Measurements from ENCODE around the gene XPR1. TPM values are rescaled to one million over a fixed set of nuclear protein-coding genes. Genes with fewer than 3 reads are reported as not detected.
A peak's percentile ranks its signal among the peaks of the same experiment; 100 is the strongest.

The XPR1 gene
- total and polyA plus RNA-seq, 8 donors: 3.4 to 25.3 (median 13.7) TPM

GRCh38 chr1:180928331-180929230, 296.8 kb downstream of the XPR1 start:
- 82 to 84% methylated on average over 17 of the region's 17 CpGs for WGBS, 2 donors
- Histone ChIP-seq H3K27me3 (no peaks in the 10 kb centered on the region), H3K36me3 (no peaks in the 10 kb centered on the region), H3K4me1 (no peaks in the 10 kb centered on the region), H3K9me3 (no peaks in the 10 kb centered on the region), H3K4me3 (no peak overlapping the region), H3K27ac (no peak overlapping the region)
- FAIRE-seq: no peak
- peak in 1 of 6 donors; percentile 29 for DNase-seq
- no peak for TF ChIP-seq CTCF (IDR thresholded peaks at IDR 0.05)
- intact Hi-C loops (cut with DNase I): loop anchor here in 1 of 3 donors (10.0 kb wide), 1 partner anchor 54 kb away; no protein-coding TSS in a partner anchor
- peak in 1 of 4 donors; percentile 2 for ATAC-seq

- WGBS, 2 donors: 58 to 74% methylated on average over 3 of the region's 3 CpGs
- Histone ChIP-seq H3K36me3 (no peaks in the 10 kb centered on the region), H3K27ac (no peak overlapping the region), H3K9me3 (no peaks in the 10 kb centered on the region), H3K4me3 (no peak overlapping the region), H3K27me3 (no peaks in the 10 kb centered on the region), H3K4me1 (no peaks in the 10 kb centered on the region)
- intact Hi-C loops (cut with DNase I): loop anchor here in 1 of 3 donors (10.0 kb wide), 1 partner anchor 55 kb away; no protein-coding TSS in a partner anchor
- DNase-seq (peak in 1 of 6 donors; percentile 12), ATAC-seq (no peak), FAIRE-seq (no peak)
- no peak for TF ChIP-seq CTCF (IDR thresholded peaks at IDR 0.05)
Observed at GRCh38 chr1:180929389-180929788, 297.6 kb downstream of the XPR1 start.

DNA sequence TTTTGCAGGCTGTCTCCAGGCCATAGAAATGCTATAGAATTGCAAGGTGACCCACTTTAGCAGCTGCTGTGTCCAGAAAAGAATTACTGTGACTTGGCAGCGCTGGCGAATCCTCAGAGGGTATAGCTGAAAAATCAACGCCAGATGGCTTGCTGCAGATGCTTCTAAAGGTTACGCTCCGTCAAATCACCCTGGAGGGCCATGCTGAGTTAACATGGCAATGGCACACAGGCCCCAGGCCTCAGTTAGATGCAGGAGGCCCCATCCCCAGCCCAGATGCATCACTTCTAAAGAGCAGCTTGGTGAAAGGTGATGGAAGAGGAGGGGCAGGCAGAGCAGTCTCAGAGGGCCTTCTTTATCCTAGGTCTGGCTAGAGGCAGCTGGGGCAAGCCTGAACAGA, 298.9 kb downstream of the XPR1 start:
- DNase-seq: no peak
- ATAC-seq: no peak
- WGBS, 2 donors: 82 to 85% methylated on average over 5 of the region's 5 CpGs
- Histone ChIP-seq H3K36me3 (no peaks in the 10 kb centered on the region), H3K4me1 (no peaks in the 10 kb centered on the region), H3K4me3 (no peak overlapping the region), H3K27me3 (no peaks in the 10 kb centered on the region), H3K27ac (no peak overlapping the region), H3K9me3 (no peaks in the 10 kb centered on the region)
- FAIRE-seq: no peak
- intact Hi-C loops (cut with DNase I): no loop called here
- TF ChIP-seq CTCF (IDR thresholded peaks at IDR 0.05): no peak

GRCh38 chr1:180931529-180931928, 299.7 kb downstream of the XPR1 start:
- DNase-seq (no peak), FAIRE-seq (no peak), ATAC-seq (no peak)
- Histone ChIP-seq H3K4me3 (no peak overlapping the region), H3K4me1 (no peaks in the 10 kb centered on the region), H3K9me3 (no peaks in the 10 kb centered on the region), H3K27me3 (no peaks in the 10 kb centered on the region), H3K27ac (no peak overlapping the region), H3K36me3 (no peaks in the 10 kb centered on the region)
- no peak for TF ChIP-seq CTCF (IDR thresholded peaks at IDR 0.05)
- 80 to 82% methylated on average over 4 of the region's 4 CpGs for WGBS, 2 donors
- intact Hi-C loops (cut with DNase I): no loop called here

- no peaks in the 10 kb centered on the region for H3K36me3 ChIP-seq
- ATAC-seq: no peak
- no peak overlapping the region for H3K4me3 ChIP-seq
- 80 to 92% methylated on average over 4 of the region's 4 CpGs for WGBS, 2 donors
- no peak for FAIRE-seq
- TF ChIP-seq CTCF (IDR thresholded peaks at IDR 0.05): no peak
- intact Hi-C loops (cut with DNase I): no loop called here
- H3K27me3 ChIP-seq: no peaks in the 10 kb centered on the region
- no peaks in the 10 kb centered on the region for H3K9me3 ChIP-seq
- no peak for DNase-seq
- no peak overlapping the region for H3K27ac ChIP-seq
- no peaks in the 10 kb centered on the region for H3K4me1 ChIP-seq
Observed at GRCh38 chr1:180932378-180932777, 300.6 kb downstream of the XPR1 start.

Measured in pancreas (tissue), 10 donors.